HCT116 (cell line): Measurements from ENCODE around the gene VANGL1. TPM values are rescaled to one million over a fixed set of nuclear protein-coding genes. Genes with fewer than 3 reads are reported as not detected.

ENCODE experiments used
- ATAC-seq: fragments of 200-7000 bp; cut with Tn5 transposase; 2 replicates; pipeline ENCODE4 v1.9.1; 2020; ENCODE audit warnings: mild to moderate bottlenecking, moderate library complexity
- BruUV-seq: library from RNA; stranded (reverse); fragments of 400-500 nt; replicated peaks from 2 replicates; lab custom pipeline; 2021; lab: Mats Ljungman, UMichigan
- CTCF ChIA-PET: fragments of 300-600 bp; sonication (Branson Sonifier 250); formaldehyde crosslinking; loops from one replicate; lab custom pipeline; 2021; ENCODE audit warnings: antibody characterized with exemption; lab: Charles Lee
- POLR2A ChIA-PET: fragments of 300-600, 350-600 bp; sonication (Branson Sonifier 250); formaldehyde crosslinking; loops from one replicate; lab custom pipeline; 2021; ENCODE audit warnings: antibody characterized with exemption; lab: Charles Lee
- RAD21 ChIA-PET, 2 experiments: fragments of 300-600 bp; sonication (Branson Sonifier 250); formaldehyde crosslinking; loops; one replicate each; lab custom pipeline; 2023; ENCODE audit warnings: low total read pairs in 2 of 2; ENCODE audit not compliant: uncharacterized antibody in 2 of 2, unreplicated experiment in 2 of 2, low non-redundant PET in 1 of 2; lab: Charles Lee
- DNase-seq: peaks from one replicate; pipeline ENCODE4 v3.0.0-alpha.2; 2010; ENCODE audit warnings: low read depth, low spot score
- H2AFZ ChIP-seq: fragments of 200-600 bp; shearing (Covaris generic), sonication (generic); 2 replicates; pipeline ENCODE4 v1.6.1; 2017; ENCODE audit warnings: low read depth, mixed run types, mixed read lengths, antibody characterized with exemption, low read length; ENCODE audit not compliant: poor library complexity, severe bottlenecking
- H3K27ac ChIP-seq: 2 replicates; pipeline ENCODE4 v1.5.1; 2012; ENCODE audit warnings: low read depth, low read length
- H3K27me3 ChIP-seq: fragments of 200-600 bp; sonication (generic); 2 replicates; pipeline ENCODE4 v1.6.1; 2016; ENCODE audit warnings: mixed run types, low read length, mixed read lengths; ENCODE audit not compliant: insufficient read depth
- H3K36me3 ChIP-seq, 2 experiments: fragments of 200-500 bp in 1 of 2; fragments of 200-600 bp in 1 of 2; sonication (Bioruptor generic) in 1 of 2; sonication (generic) in 1 of 2; 2 replicates each; pipeline versions ENCODE4 v1.5.1 to v1.6.1; 2014 to 2016; ENCODE audit warnings: low read length in 2 of 2, inconsistent platforms in 1 of 2, mixed read lengths in 1 of 2, mixed run types in 1 of 2; ENCODE audit not compliant: insufficient read depth in 2 of 2, control insufficient read depth in 1 of 2
- H3K4me1 ChIP-seq, 2 experiments: fragments of 200-600 bp in 1 of 2; sonication (generic) in 1 of 2; 2 replicates each; pipeline versions ENCODE4 v1.5.1 to v1.6.1; 2012 to 2017; ENCODE audit warnings: low read length in 2 of 2, inconsistent platforms in 1 of 2, mild to moderate bottlenecking in 1 of 2, mixed read lengths in 1 of 2, mixed run types in 1 of 2, moderate library complexity in 1 of 2; ENCODE audit not compliant: insufficient read depth in 2 of 2, control insufficient read depth in 1 of 2
- H3K4me2 ChIP-seq: fragments of 200-600 bp; sonication (generic); 2 replicates; pipeline ENCODE4 v1.6.1; 2017; ENCODE audit warnings: mixed run types, low read length, mixed read lengths
- H3K4me3 ChIP-seq, 2 experiments: fragments of 200-600 bp in 1 of 2; sonication (generic) in 1 of 2; replicated peaks in 1 of 2; 2 replicates each; pipeline ENCODE4 v1.5.1; 2011 to 2016; ENCODE audit warnings: low read length in 2 of 2, control low read depth in 1 of 2, low read depth in 1 of 2, mild to moderate bottlenecking in 1 of 2, mixed read lengths in 1 of 2, mixed run types in 1 of 2
- H3K79me2 ChIP-seq: fragments of 200-600 bp; sonication (generic); 2 replicates; pipeline ENCODE4 v1.6.1; 2017; ENCODE audit warnings: mild to moderate bottlenecking, mixed run types, low read length, moderate library complexity, mixed read lengths; ENCODE audit not compliant: insufficient read depth
- H3K9ac ChIP-seq: fragments of 200-600 bp; sonication (generic); 2 replicates; pipeline ENCODE4 v1.6.1; 2016; ENCODE audit warnings: low read length, mixed read lengths
- H3K9me2 ChIP-seq: fragments of 200-600 bp; sonication (generic), shearing (Covaris generic); 2 replicates; pipeline ENCODE4 v1.6.1; 2017; ENCODE audit warnings: mixed run types, mild to moderate bottlenecking, moderate library complexity; ENCODE audit not compliant: insufficient read depth
- H3K9me3 ChIP-seq, 2 experiments: fragments of 200-500 bp in 1 of 2; fragments of 200-600 bp in 1 of 2; sonication (Bioruptor generic) in 1 of 2; sonication (generic) in 1 of 2; 2 replicates each; pipeline ENCODE4 v1.6.1; 2014 to 2017; ENCODE audit warnings: low read length in 2 of 2, mixed read lengths in 2 of 2, inconsistent platforms in 1 of 2, low read depth in 1 of 2, mild to moderate bottlenecking in 1 of 2, mixed run types in 1 of 2, moderate library complexity in 1 of 2; ENCODE audit not compliant: control insufficient read depth in 1 of 2, insufficient read depth in 1 of 2
- H4K20me1 ChIP-seq: fragments of 200-600 bp; sonication (generic), shearing (Covaris generic); 2 replicates; pipeline ENCODE4 v1.6.1; 2017; ENCODE audit warnings: mixed run types, mild to moderate bottlenecking, moderate library complexity; ENCODE audit not compliant: insufficient read depth
- CBX3 ChIP-seq: IDR thresholded peaks from 2 replicates; pipeline ENCODE4 v1.6.1; 2012; ENCODE audit warnings: low read depth
- CEBPB ChIP-seq: IDR thresholded peaks from 2 replicates; pipeline ENCODE4 v1.6.1; 2012; ENCODE audit warnings: low read depth
- CTCF ChIP-seq, 3 experiments: fragments of 200-600 bp in 1 of 3; sonication (generic) in 1 of 3; IDR thresholded peaks in 2 of 3; conservative IDR thresholded peaks in 1 of 3; 2 replicates each; pipeline ENCODE4 v1.5.1; 2012 to 2017; ENCODE audit warnings: low read depth in 2 of 3, low read length in 2 of 3, antibody characterized with exemption in 1 of 3, borderline replicate concordance in 1 of 3, control low read depth in 1 of 3, mild to moderate bottlenecking in 1 of 3, mixed read lengths in 1 of 3, mixed run types in 1 of 3, moderate library complexity in 1 of 3; ENCODE audit not compliant: insufficient read depth in 1 of 3
- ELF1 ChIP-seq: IDR thresholded peaks from 2 replicates; pipeline ENCODE4 v1.6.1; 2012; ENCODE audit warnings: low read depth, borderline replicate concordance
- EZH2 ChIP-seq: fragments of 200-600 bp; sonication (generic); IDR thresholded peaks from 2 replicates; pipeline ENCODE4 v1.6.1; 2017; ENCODE audit warnings: antibody characterized with exemption, mixed run types
- EZH2phosphoT487 ChIP-seq: fragments of 200-600 bp; IDR thresholded peaks from 2 replicates; pipeline ENCODE4 v1.6.1; 2018; ENCODE audit warnings: antibody characterized with exemption, borderline replicate concordance
- FOSL1 ChIP-seq: IDR thresholded peaks from 2 replicates; pipeline ENCODE4 v1.6.1; 2012; ENCODE audit warnings: low read depth
- JUND ChIP-seq: IDR thresholded peaks from 2 replicates; pipeline ENCODE4 v1.6.1; 2012
- POLR2A ChIP-seq: IDR thresholded peaks from 2 replicates; pipeline ENCODE4 v1.7.0; 2011; ENCODE audit warnings: borderline replicate concordance; ENCODE audit not compliant: insufficient read depth, insufficient read length; ENCODE audit errors: extremely low read depth
- POLR2AphosphoS5 ChIP-seq: IDR thresholded peaks from 2 replicates; pipeline ENCODE4 v1.6.1; 2011; ENCODE audit warnings: mild to moderate bottlenecking, low read depth, low read length, moderate library complexity
- RAD21 ChIP-seq: IDR thresholded peaks from 2 replicates; pipeline ENCODE4 v1.6.1; 2012; ENCODE audit warnings: low read depth, mild to moderate bottlenecking
- REST ChIP-seq: IDR thresholded peaks from 2 replicates; pipeline ENCODE4 v1.6.1; 2012; ENCODE audit warnings: low read depth
- SIN3A ChIP-seq: IDR thresholded peaks from 2 replicates; pipeline ENCODE4 v1.6.1; 2012; ENCODE audit warnings: low read depth
- SP1 ChIP-seq: IDR thresholded peaks from 2 replicates; pipeline ENCODE4 v1.6.1; 2012; ENCODE audit warnings: low read depth
- TCF7L2 ChIP-seq: IDR thresholded peaks from 2 replicates; pipeline ENCODE4 v1.7.0; 2011; ENCODE audit warnings: borderline replicate concordance, inconsistent platforms; ENCODE audit not compliant: insufficient read depth, insufficient read length; ENCODE audit errors: extremely low read depth
- YY1 ChIP-seq: IDR thresholded peaks from 2 replicates; pipeline ENCODE4 v1.6.1; 2011; ENCODE audit warnings: low read length, low read depth, moderate library complexity, mild to moderate bottlenecking; ENCODE audit not compliant: insufficient replicate concordance; ENCODE audit errors: extremely low read depth
- ZFX ChIP-seq: fragments of 450-650 bp; IDR thresholded peaks from 2 replicates; pipeline ENCODE4 v1.6.1; 2017
- ZNF274 ChIP-seq: fragments of 200-500 bp; sonication (Bioruptor generic); IDR thresholded peaks from 2 replicates; pipeline ENCODE4 v1.6.1; 2014; ENCODE audit warnings: mild to moderate bottlenecking, low read depth, low read length, inconsistent platforms
- intact Hi-C: fragments of 100-400 bp; cut with micrococcal nuclease; formaldehyde crosslinking; loops from 2 replicates; pipeline ENCODE4 v1.10.0; 2022
- total RNA-seq: library from RNA; stranded (reverse); gene quantifications from one replicate; pipeline ENCODE4 v1.2.1, GENCODE V29; 2021; ENCODE audit not compliant: unreplicated experiment

Gene VANGL1
- total RNA-seq, 1 experiment from 2014 or later = 23.5 TPM

GRCh38 chr1:115656461-115657077 lies 14.8 kb downstream of the VANGL1 start:
- Histone ChIP-seq H3K27ac (no peak overlapping the region), H3K4me1 (no peaks in the 10 kb centered on the region), H2AFZ (no peak overlapping the region), H3K9me2 (no peaks in the 10 kb centered on the region), H3K9ac (no peak overlapping the region), H3K36me3 (peaks cover 19 to 24% of the 10 kb centered on the region in 2 experiments; a peak in 3 of 4 replicates), H3K4me3 (no peak overlapping the region), H3K79me2 (peaks cover 55% of the 10 kb centered on the region), H3K9me3 (no peaks in the 10 kb centered on the region), H3K27me3 (no peaks in the 10 kb centered on the region), H4K20me1 (no peaks in the 10 kb centered on the region), H3K4me2 (no peak overlapping the region)
- TF ChIP-seq YY1 (no peak), SP1 (no peak), RAD21 (no peak), CEBPB (no peak), CTCF (IDR thresholded peaks at IDR 0.05 in 2 of 3, conservative IDR thresholded peaks at IDR 0.05 in 1 of 3; ENCODE audit: borderline replicate concordance in 1 of 3, insufficient read depth in 1 of 3, low read depth in 2 of 3, low read length in 2 of 3) (no peak), EZH2phosphoT487 (no peak), FOSL1 (no peak), CBX3 (no peak), EZH2 (no peak), TCF7L2 (no peak), ELF1 (no peak), POLR2A (no peak), SIN3A (no peak), JUND (no peak), ZNF274 (no peak), POLR2AphosphoS5 (no peak), ZFX (no peak), REST (no peak)
- BruUV-seq = no TSS peak
- RAD21 ChIA-PET = no interaction called here
- CTCF ChIA-PET = no interaction called here
- no peak for DNase-seq
- ATAC-seq = no peak
- POLR2A ChIA-PET = no interaction called here
- intact Hi-C loops = no loop called here
